HG03045 (cell line): Measurements from ENCODE around the gene MSL1.

Source experiments
- ATAC-seq: cut with Tn5 transposase; IDR thresholded peaks from one replicate; pipeline ENCODE4 v1.9.1; 2021; ENCODE audit warnings: mild to moderate bottlenecking, moderate library complexity; ENCODE audit not compliant: unreplicated experiment

MSL1 gene

GRCh38 chr17:40173778-40174135 is 52.0 kb downstream of the MSL1 start:
- no peak for ATAC-seq

- ATAC-seq, result no peak
Measured at GRCh38 chr17:40174514-40174913, 52.7 kb downstream of the MSL1 start.

- ATAC-seq, result no peak
Measured at GRCh38 chr17:40175928-40176753, 54.4 kb downstream of the MSL1 start.

- ATAC-seq, result no peak
Measured at GRCh38 chr17:40176754-40177110, 55.0 kb downstream of the MSL1 start.

GRCh38 chr17:40177275-40177874 is 55.6 kb downstream of the MSL1 start, which contains the start of gene RAPGEFL1:
Gene RAPGEFL1 (plus strand): TSS chr17:40177470. CDS start chr17:40177862, 392 bp downstream.
- ATAC-seq, result no peak

- no peak for ATAC-seq
Measured at GRCh38 chr17:40178021-40178601, 56.3 kb downstream of the MSL1 start.

GRCh38 chr17:40178660-40179059 is 56.9 kb downstream of the MSL1 start:
- ATAC-seq, result no peak

- no peak for ATAC-seq
Measured at GRCh38 chr17:40179923-40180659, 58.3 kb downstream of the MSL1 start.

- no peak for ATAC-seq
Measured at GRCh38 chr17:40180694-40181093, 58.9 kb downstream of the MSL1 start.

- no peak for ATAC-seq
Measured at GRCh38 chr17:40181205-40181604, 59.4 kb downstream of the MSL1 start.

- ATAC-seq, result no peak
Measured at GRCh38 chr17:40182606-40183005, 60.8 kb downstream of the MSL1 start.
